ENCODE measurements around the gene TXN2.

- no peak for TF ChIP-seq CTCF (IDR thresholded peaks at IDR 0.05)
- TF ChIP-seq POLR2A (IDR thresholded peaks at IDR 0.05) = no peak
Observed at GRCh38 chr22:36514766-36515165, 33.3 kb upstream of the TXN2 start.

Measured in Peyer's patch (tissue), 4 donors.